DOHH2 (cell line): Measurements from ENCODE around the gene RAB40C.

Experiments
- H3F3A ChIP-seq: fragments of 200-600 bp; sonication (generic), shearing (Covaris generic); 2 replicates; pipeline ENCODE4 v1.6.0; 2016; ENCODE audit warnings: antibody characterized with exemption, mild to moderate bottlenecking; ENCODE audit not compliant: control insufficient read depth, insufficient read depth
- H3K27ac ChIP-seq: fragments of 200-600 bp; sonication (generic); 2 replicates; pipeline ENCODE4 v1.5.1; 2014; ENCODE audit warnings: low read depth, mild to moderate bottlenecking, low read length, moderate library complexity
- H3K27me3 ChIP-seq: fragments of 200-600 bp; sonication (generic); 2 replicates; pipeline ENCODE4 v1.6.1; 2014; ENCODE audit warnings: mild to moderate bottlenecking, low read length, mixed read lengths; ENCODE audit not compliant: control insufficient read depth
- H3K36me3 ChIP-seq: fragments of 200-600 bp; sonication (generic); 2 replicates; pipeline ENCODE4 v1.6.1; 2014; ENCODE audit warnings: mild to moderate bottlenecking, low read length, moderate library complexity, mixed read lengths; ENCODE audit not compliant: control insufficient read depth
- H3K4me1 ChIP-seq: fragments of 200-600 bp; sonication (generic); 2 replicates; pipeline ENCODE4 v1.6.1; 2014; ENCODE audit warnings: mild to moderate bottlenecking, low read length, mixed read lengths; ENCODE audit not compliant: control insufficient read depth
- H3K4me2 ChIP-seq: fragments of 200-600 bp; sonication (generic); 2 replicates; pipeline ENCODE4 v1.6.0; 2014; ENCODE audit warnings: mild to moderate bottlenecking, low read length, moderate library complexity
- H3K4me3 ChIP-seq: fragments of 200-600 bp; sonication (generic); 2 replicates; pipeline ENCODE4 v1.5.1; 2014; ENCODE audit warnings: mild to moderate bottlenecking, low read length, mixed read lengths
- H3K79me2 ChIP-seq: fragments of 200-600 bp; sonication (generic); 2 replicates; pipeline ENCODE4 v1.6.1; 2014; ENCODE audit warnings: mild to moderate bottlenecking, low read length, mixed read lengths; ENCODE audit not compliant: control insufficient read depth
- H3K9me2 ChIP-seq: fragments of 200-600 bp; sonication (generic); replicated peaks from 2 replicates; pipeline ENCODE4 v1.6.1; 2014; ENCODE audit warnings: mild to moderate bottlenecking, low read length, mixed read lengths; ENCODE audit not compliant: control insufficient read depth
- H3K9me3 ChIP-seq: fragments of 200-600 bp; sonication (generic); 2 replicates; pipeline ENCODE4 v1.6.1; 2014; ENCODE audit warnings: antibody characterized with exemption, low read length, mixed read lengths; ENCODE audit not compliant: control insufficient read depth, insufficient read depth
- H4K20me1 ChIP-seq: fragments of 200-600 bp; sonication (generic); 2 replicates; pipeline ENCODE4 v1.6.0; 2014; ENCODE audit warnings: low read depth, mild to moderate bottlenecking, antibody characterized with exemption, low read length, moderate library complexity; ENCODE audit not compliant: control insufficient read depth, insufficient read depth
- EZH2phosphoT487 ChIP-seq: fragments of 200-600 bp; sonication (generic); IDR thresholded peaks from 2 replicates; pipeline ENCODE4 v1.6.1; 2017; ENCODE audit warnings: borderline replicate concordance, mild to moderate bottlenecking, antibody characterized with exemption, low read length, moderate library complexity, mixed read lengths
- TF ChIP-seq, protein P1 (sequence below): fragments of 200-600 bp; sonication (generic); IDR thresholded peaks from one replicate; pipeline ENCODE4 v1.5.1; 2014; ENCODE audit warnings: antibody characterized with exemption, mild to moderate bottlenecking, low read depth, low read length; ENCODE audit not compliant: poor library complexity, severe bottlenecking

Gene RAB40C

GRCh38 chr16:598823-599739 is 9.2 kb downstream of the RAB40C start:
- H3K36me3 ChIP-seq: peaks cover 4% of the 10 kb centered on the region
- peaks cover 29% of the 10 kb centered on the region for H3K79me2 ChIP-seq
- no peak overlapping the region for H3K4me3 ChIP-seq
- no peak overlapping the region for H3K4me2 ChIP-seq
- no peaks in the 10 kb centered on the region; the same call in 1 of the 2 replicates for H3K9me3 ChIP-seq
- no peak overlapping the region for H3K27ac ChIP-seq
- H3F3A ChIP-seq: no peaks in the 10 kb centered on the region
- TF ChIP-seq, protein P1, sequence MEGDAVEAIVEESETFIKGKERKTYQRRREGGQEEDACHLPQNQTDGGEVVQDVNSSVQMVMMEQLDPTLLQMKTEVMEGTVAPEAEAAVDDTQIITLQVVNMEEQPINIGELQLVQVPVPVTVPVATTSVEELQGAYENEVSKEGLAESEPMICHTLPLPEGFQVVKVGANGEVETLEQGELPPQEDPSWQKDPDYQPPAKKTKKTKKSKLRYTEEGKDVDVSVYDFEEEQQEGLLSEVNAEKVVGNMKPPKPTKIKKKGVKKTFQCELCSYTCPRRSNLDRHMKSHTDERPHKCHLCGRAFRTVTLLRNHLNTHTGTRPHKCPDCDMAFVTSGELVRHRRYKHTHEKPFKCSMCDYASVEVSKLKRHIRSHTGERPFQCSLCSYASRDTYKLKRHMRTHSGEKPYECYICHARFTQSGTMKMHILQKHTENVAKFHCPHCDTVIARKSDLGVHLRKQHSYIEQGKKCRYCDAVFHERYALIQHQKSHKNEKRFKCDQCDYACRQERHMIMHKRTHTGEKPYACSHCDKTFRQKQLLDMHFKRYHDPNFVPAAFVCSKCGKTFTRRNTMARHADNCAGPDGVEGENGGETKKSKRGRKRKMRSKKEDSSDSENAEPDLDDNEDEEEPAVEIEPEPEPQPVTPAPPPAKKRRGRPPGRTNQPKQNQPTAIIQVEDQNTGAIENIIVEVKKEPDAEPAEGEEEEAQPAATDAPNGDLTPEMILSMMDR: no peak
- no peak for TF ChIP-seq EZH2phosphoT487
- no peaks in the 10 kb centered on the region for H4K20me1 ChIP-seq
- no peaks in the 10 kb centered on the region for H3K9me2 ChIP-seq
- no peaks in the 10 kb centered on the region; the same call in 1 of the 2 replicates for H3K4me1 ChIP-seq
- no peaks in the 10 kb centered on the region for H3K27me3 ChIP-seq

DNA sequence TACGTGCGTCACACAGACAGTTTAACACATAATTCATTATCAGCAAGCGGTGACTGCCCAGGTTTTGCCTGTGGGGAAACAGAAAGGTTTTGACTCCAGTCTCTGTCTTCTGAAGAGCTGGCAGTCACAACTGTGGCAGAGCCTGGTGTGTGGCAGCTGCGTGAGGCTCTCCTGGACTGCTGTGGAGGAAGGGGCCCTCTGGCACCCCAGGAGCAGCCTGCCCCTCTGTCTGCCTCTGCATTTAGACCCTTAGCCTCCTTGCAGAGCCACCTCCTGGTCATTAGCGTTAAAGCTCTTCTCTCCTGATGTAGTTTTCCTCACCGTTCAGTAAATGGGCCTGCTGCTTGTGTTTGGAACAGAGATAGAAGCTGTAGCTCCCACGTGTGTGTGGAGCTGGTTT is 10.9 kb downstream of the RAB40C start:
- H4K20me1 ChIP-seq: no peaks in the 10 kb centered on the region
- peaks cover 25% of the 10 kb centered on the region for H3K79me2 ChIP-seq
- H3K4me2 ChIP-seq: no peak overlapping the region
- H3K27ac ChIP-seq: no peak overlapping the region
- H3K36me3 ChIP-seq: peaks cover 4% of the 10 kb centered on the region
- peaks cover 3% of the 10 kb centered on the region; the same call in 1 of the 2 replicates for H3K9me3 ChIP-seq
- H3K27me3 ChIP-seq: no peaks in the 10 kb centered on the region
- no peak for TF ChIP-seq EZH2phosphoT487
- TF ChIP-seq, protein P1: no peak
- no peaks in the 10 kb centered on the region for H3F3A ChIP-seq
- no peak overlapping the region for H3K4me3 ChIP-seq
- no peaks in the 10 kb centered on the region for H3K9me2 ChIP-seq
- H3K4me1 ChIP-seq: no peaks in the 10 kb centered on the region

GRCh38 chr16:603933-604332 is 14.1 kb downstream of the RAB40C start:
- H3K4me2 ChIP-seq: no peak overlapping the region
- no peaks in the 10 kb centered on the region for H4K20me1 ChIP-seq
- TF ChIP-seq, protein P1: no peak
- TF ChIP-seq EZH2phosphoT487: no peak
- peaks cover 10% of the 10 kb centered on the region; the same call in 1 of the 2 replicates for H3K9me3 ChIP-seq
- no peak overlapping the region for H3K27ac ChIP-seq
- peaks cover 17% of the 10 kb centered on the region for H3K79me2 ChIP-seq
- H3K4me3 ChIP-seq: no peak overlapping the region
- H3K27me3 ChIP-seq: no peaks in the 10 kb centered on the region
- peaks cover 4% of the 10 kb centered on the region for H3K36me3 ChIP-seq
- H3K9me2 ChIP-seq: no peaks in the 10 kb centered on the region
- no peaks in the 10 kb centered on the region for H3K4me1 ChIP-seq
- no peaks in the 10 kb centered on the region for H3F3A ChIP-seq
